ENCODE results near the gene EXD3.

EXD3 gene

DNA sequence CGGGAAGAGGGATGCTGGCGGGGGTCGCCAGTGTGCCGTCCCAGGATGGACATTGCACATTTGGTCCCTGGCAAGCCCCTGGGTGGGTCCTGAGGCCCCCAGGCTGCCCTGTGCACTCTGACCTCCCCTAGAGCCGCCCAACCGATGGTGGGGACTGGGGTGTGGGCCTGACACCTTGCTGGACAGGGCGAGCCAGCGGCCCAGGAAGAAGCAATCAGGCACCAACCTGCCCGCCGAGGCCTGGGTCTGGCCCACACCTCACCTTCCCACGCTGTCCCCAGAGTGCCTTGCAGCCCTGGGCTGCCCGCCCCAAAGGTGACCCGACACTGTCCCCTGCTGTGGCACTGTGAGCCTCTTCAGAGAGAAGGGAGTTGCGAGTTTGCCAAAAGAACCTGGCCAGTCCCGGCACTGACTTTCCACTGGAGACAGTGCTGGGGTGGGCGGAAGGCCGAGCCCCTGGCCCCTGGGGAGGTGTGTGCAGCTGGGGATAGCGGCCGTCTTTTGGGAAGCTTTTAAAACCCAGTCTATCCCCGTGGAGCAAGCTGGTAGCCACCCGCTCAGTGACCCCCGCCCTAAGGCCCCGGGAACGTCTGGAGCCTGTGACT is 108.9 kb downstream of the EXD3 start:
- DNase-seq (ENCODE audit: low spot score) = no peak

DNA sequence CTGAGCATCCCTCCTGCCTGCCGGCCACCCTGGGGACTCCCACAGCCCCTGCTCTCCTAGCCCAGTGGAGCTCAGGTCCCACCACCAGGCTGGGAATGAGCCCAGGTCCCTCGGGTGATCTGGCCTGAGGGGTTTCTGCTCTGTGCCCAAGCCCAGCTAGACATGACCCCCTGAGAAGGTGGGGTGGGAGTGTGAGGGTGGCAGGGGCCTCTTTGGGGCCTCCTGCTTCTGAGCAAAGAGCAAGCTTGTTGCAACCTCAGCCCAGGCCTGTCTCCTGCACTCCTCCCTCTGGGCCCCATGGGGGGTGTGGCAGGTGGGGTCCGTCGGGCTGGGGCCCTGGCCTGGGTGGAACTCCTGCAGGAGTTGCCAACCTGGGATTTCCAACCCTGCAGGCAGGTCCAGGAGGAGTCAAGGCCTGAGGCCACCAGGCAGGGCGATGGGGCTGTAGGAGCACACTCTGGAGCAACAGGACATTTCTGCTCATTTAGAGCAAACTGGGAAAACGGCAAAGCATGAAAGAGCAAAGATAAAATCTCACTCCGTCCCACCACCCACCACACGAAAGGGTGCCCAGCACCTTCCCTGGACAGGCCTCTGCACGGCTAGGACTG is 109.5 kb downstream of the EXD3 start:
- H3K9me3 ChIP-seq (replicated peaks in 1 of 2; ENCODE audit: control insufficient read depth in 2 of 2, insufficient read depth in 1 of 2, low read depth in 1 of 2, low read length in 2 of 2) = no peaks in the 10 kb centered on the region
- peak overlapping the region; percentile 59 for H3K4ac ChIP-seq (ENCODE audit: low read length)
- H4K91ac ChIP-seq (ENCODE audit: low read depth, low read length, poor library complexity) = peak overlapping the region; percentile 79
- no peak for DNase-seq (ENCODE audit: low spot score)
- no peak overlapping the region for H4K8ac ChIP-seq (ENCODE audit: low read depth, low read length)
- H3K14ac ChIP-seq (ENCODE audit: low read length) = peak overlapping the region; percentile 79
- peak overlapping the region; percentile 88 for H3K23ac ChIP-seq (ENCODE audit: low read depth, low read length, poor library complexity)
- peak overlapping the region; percentile 100 for H2BK5ac ChIP-seq (ENCODE audit: low read length)
- peak overlapping the region; percentile 100 for H2AK5ac ChIP-seq (ENCODE audit: low read depth, low read length)
- H3K36me3 ChIP-seq (replicated peaks in 1 of 2; ENCODE audit: control insufficient read depth in 2 of 2, insufficient read depth in 2 of 2, low read length in 2 of 2) = no peaks in the 10 kb centered on the region
- peak overlapping the region; percentile 99 for H2BK12ac ChIP-seq (ENCODE audit: low read length)
- H3K79me1 ChIP-seq (ENCODE audit: low read depth, low read length) = peaks cover 4% of the 10 kb centered on the region
- H2AFZ ChIP-seq (ENCODE audit: low read length) = no peak overlapping the region
- H3K9ac ChIP-seq (ENCODE audit: low read depth, low read length, poor library complexity) = peak overlapping the region; percentile 66
- no peak overlapping the region for H3K4me3 ChIP-seq (ENCODE audit: low read length in 2 of 2)
- WGBS, 2 donors (ENCODE audit: extremely low coverage in 2 of 2, insufficient read length in 2 of 2, insufficient replicate concordance in 1 of 2) = no CpG with 5 or more reads among the region's 9 CpGs
- H3K4me2 ChIP-seq (ENCODE audit: insufficient read depth, low read length, poor library complexity, severe bottlenecking) = no peak overlapping the region
- H3K27me3 ChIP-seq (ENCODE audit: control insufficient read depth in 3 of 3, insufficient read depth in 3 of 3, low read depth in 1 of 3, low read length in 3 of 3) = no peaks in the 10 kb centered on the region
- H2BK120ac ChIP-seq (ENCODE audit: low read depth, low read length) = peak overlapping the region; percentile 25
- peak overlapping the region; percentile 97 for H2BK15ac ChIP-seq (ENCODE audit: low read length)
- peaks cover 28 to 35% of the 10 kb centered on the region in 2 donors for H3K4me1 ChIP-seq (ENCODE audit: control insufficient read depth in 2 of 2, insufficient read depth in 1 of 2, low read depth in 1 of 2, low read length in 2 of 2)
- H3K27ac ChIP-seq (replicated peaks; ENCODE audit: low read length) = no peak overlapping the region
- peak overlapping the region; percentile 96 for H3K18ac ChIP-seq (ENCODE audit: low read length)

More for the DNA sequence above, 108.9 kb downstream of the EXD3 start:
- Histone ChIP-seq H3K4me3 (ENCODE audit: low read length in 2 of 2) (no peak overlapping the region), H2BK12ac (ENCODE audit: low read length) (peak overlapping the region; percentile 99), H2BK120ac (ENCODE audit: low read depth, low read length) (peak overlapping the region; percentile 100), H3K4me2 (ENCODE audit: insufficient read depth, low read length, poor library complexity, severe bottlenecking) (no peak overlapping the region), H3K23ac (ENCODE audit: low read depth, low read length, poor library complexity) (no peak overlapping the region), H2AFZ (ENCODE audit: low read length) (peak overlapping the region; percentile 59), H3K27ac (replicated peaks; ENCODE audit: low read length) (no peak overlapping the region), H3K9ac (ENCODE audit: low read depth, low read length, poor library complexity) (no peak overlapping the region), H2AK5ac (ENCODE audit: low read depth, low read length) (peak overlapping the region; percentile 100), H3K36me3 (replicated peaks in 1 of 2; ENCODE audit: control insufficient read depth in 2 of 2, insufficient read depth in 2 of 2, low read length in 2 of 2) (no peaks in the 10 kb centered on the region), H3K18ac (ENCODE audit: low read length) (peak overlapping the region; percentile 96), H4K8ac (ENCODE audit: low read depth, low read length) (no peak overlapping the region), H2BK5ac (ENCODE audit: low read length) (peak overlapping the region; percentile 100), H3K4ac (ENCODE audit: low read length) (peak overlapping the region; percentile 54), H3K4me1 (ENCODE audit: control insufficient read depth in 2 of 2, insufficient read depth in 1 of 2, low read depth in 1 of 2, low read length in 2 of 2) (peaks cover 31 to 38% of the 10 kb centered on the region in 2 donors), H3K79me1 (ENCODE audit: low read depth, low read length) (peaks cover 4% of the 10 kb centered on the region), H4K91ac (ENCODE audit: low read depth, low read length, poor library complexity) (peak overlapping the region; percentile 68), H3K9me3 (replicated peaks in 1 of 2; ENCODE audit: control insufficient read depth in 2 of 2, insufficient read depth in 1 of 2, low read depth in 1 of 2, low read length in 2 of 2) (no peaks in the 10 kb centered on the region), H2BK15ac (ENCODE audit: low read length) (peak overlapping the region; percentile 97), H3K27me3 (ENCODE audit: control insufficient read depth in 3 of 3, insufficient read depth in 3 of 3, low read depth in 1 of 3, low read length in 3 of 3) (no peaks in the 10 kb centered on the region), H3K14ac (ENCODE audit: low read length) (peak overlapping the region; percentile 79)
- WGBS, 2 donors (ENCODE audit: extremely low coverage in 2 of 2, insufficient read length in 2 of 2, insufficient replicate concordance in 1 of 2) = no CpG with 5 or more reads among the region's 24 CpGs

DNA sequence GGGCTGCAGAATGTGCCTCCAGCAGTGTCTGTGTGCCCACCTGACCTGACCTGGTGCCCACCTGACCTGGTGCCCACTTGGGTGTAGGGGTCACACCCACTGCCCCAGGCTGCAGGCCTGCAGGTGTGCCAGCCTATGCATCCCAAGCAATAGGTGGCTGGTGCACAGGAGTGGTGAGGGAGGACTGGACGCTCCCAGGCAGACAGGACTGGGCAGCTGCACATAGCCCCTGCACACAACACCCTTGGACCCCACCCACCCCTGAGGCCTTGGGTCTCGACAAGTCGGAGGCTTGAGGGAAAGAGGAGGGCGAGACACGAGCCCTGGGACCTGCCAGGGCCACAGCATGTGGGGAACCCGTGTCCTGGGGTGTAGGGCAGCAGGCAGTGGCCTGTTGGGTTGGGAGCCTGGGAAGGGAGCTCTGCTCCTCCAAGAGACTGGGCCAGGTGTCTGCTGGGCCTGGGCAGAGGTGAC is 110.1 kb downstream of the EXD3 start:
- no CpG with 5 or more reads among the region's 6 CpGs for WGBS, 2 donors (ENCODE audit: extremely low coverage in 2 of 2, insufficient read length in 2 of 2, insufficient replicate concordance in 1 of 2)
- no peak overlapping the region for H4K8ac ChIP-seq (ENCODE audit: low read depth, low read length)
- H2BK12ac ChIP-seq (ENCODE audit: low read length) = peak overlapping the region; percentile 99
- no peak overlapping the region for H3K27ac ChIP-seq (replicated peaks; ENCODE audit: low read length)
- H3K4me1 ChIP-seq (ENCODE audit: control insufficient read depth in 2 of 2, insufficient read depth in 1 of 2, low read depth in 1 of 2, low read length in 2 of 2) = peaks cover 33 to 39% of the 10 kb centered on the region in 2 donors
- DNase-seq (ENCODE audit: low spot score) = no peak
- peak overlapping the region; percentile 97 for H2BK15ac ChIP-seq (ENCODE audit: low read length)
- peak overlapping the region; percentile 88 for H3K23ac ChIP-seq (ENCODE audit: low read depth, low read length, poor library complexity)
- no peaks in the 10 kb centered on the region for H3K36me3 ChIP-seq (replicated peaks in 1 of 2; ENCODE audit: control insufficient read depth in 2 of 2, insufficient read depth in 2 of 2, low read length in 2 of 2)
- H3K9ac ChIP-seq (ENCODE audit: low read depth, low read length, poor library complexity) = peak overlapping the region; percentile 66
- peak overlapping the region; percentile 25 for H2BK120ac ChIP-seq (ENCODE audit: low read depth, low read length)
- peak overlapping the region; percentile 100 for H2BK5ac ChIP-seq (ENCODE audit: low read length)
- H2AFZ ChIP-seq (ENCODE audit: low read length) = no peak overlapping the region
- no peak overlapping the region for H4K91ac ChIP-seq (ENCODE audit: low read depth, low read length, poor library complexity)
- H3K9me3 ChIP-seq (replicated peaks in 1 of 2; ENCODE audit: control insufficient read depth in 2 of 2, insufficient read depth in 1 of 2, low read depth in 1 of 2, low read length in 2 of 2) = no peaks in the 10 kb centered on the region
- peaks cover 4% of the 10 kb centered on the region for H3K79me1 ChIP-seq (ENCODE audit: low read depth, low read length)
- H3K4me2 ChIP-seq (ENCODE audit: insufficient read depth, low read length, poor library complexity, severe bottlenecking) = no peak overlapping the region
- H3K4ac ChIP-seq (ENCODE audit: low read length) = peak overlapping the region; percentile 59
- no peak overlapping the region for H3K4me3 ChIP-seq (ENCODE audit: low read length in 2 of 2)
- peak overlapping the region; percentile 78 for H3K14ac ChIP-seq (ENCODE audit: low read length)
- peak overlapping the region; percentile 100 for H2AK5ac ChIP-seq (ENCODE audit: low read depth, low read length)
- H3K18ac ChIP-seq (ENCODE audit: low read length) = peak overlapping the region; percentile 96
- no peaks in the 10 kb centered on the region for H3K27me3 ChIP-seq (ENCODE audit: control insufficient read depth in 3 of 3, insufficient read depth in 3 of 3, low read depth in 1 of 3, low read length in 3 of 3)
